NCI-H526 (cell line): ENCODE results near the gene ZCCHC18.
"Not testable (repeated sequence)": the region's sequence is repeated elsewhere in the genome, so short reads cannot be mapped to it uniquely, and the experiment has no call there.

ENCODE experiments used
- DNase-seq, 2 experiments: peaks; one replicate each; lab custom pipeline; 2025; lab: John Stamatoyannopoulos, UW

The ZCCHC18 gene

GRCh38 chrX:104112326-104112951, at the start of gene ZCCHC18:
Gene ZCCHC18, plus strand, starts transcription at chrX:104112523. Its CDS starts 1,589 bp downstream, at chrX:104114112.
- peak; percentile 23 to 79 for DNase-seq

- DNase-seq, result not testable (repeated sequence)
These were observed 49.7 kb upstream of the ZCCHC18 start for GRCh38 chrX:104062636-104063035.

- not testable (repeated sequence) for DNase-seq
These were observed 36.4 kb upstream of the ZCCHC18 start, which contains the start of gene TMSB15C for GRCh38 chrX:104075778-104076445. Gene TMSB15C, minus strand, starts transcription at chrX:104076236.

GRCh38 chrX:104077854-104078253, 34.5 kb upstream of the ZCCHC18 start:
- DNase-seq, result not testable (repeated sequence)

- DNase-seq, result no peak
These were observed 28.3 kb upstream of the ZCCHC18 start for GRCh38 chrX:104084063-104084462.

- no peak for DNase-seq
These were observed 27.6 kb upstream of the ZCCHC18 start for GRCh38 chrX:104084534-104085277.

- no peak for DNase-seq
These were observed 26.8 kb upstream of the ZCCHC18 start for GRCh38 chrX:104085477-104085876.

GRCh38 chrX:104085919-104086318, 26.4 kb upstream of the ZCCHC18 start:
- DNase-seq, result no peak

- peak; percentile 56 to 74 for DNase-seq
These were observed 14.0 kb upstream of the ZCCHC18 start for GRCh38 chrX:104098151-104098808.

- DNase-seq, result no peak
These were observed 13.4 kb upstream of the ZCCHC18 start for GRCh38 chrX:104098919-104099318.

- DNase-seq, result no peak
These were observed 7.6 kb upstream of the ZCCHC18 start for GRCh38 chrX:104104676-104105075.

GRCh38 chrX:104105330-104106262, 6.7 kb upstream of the ZCCHC18 start:
- DNase-seq, result no peak

GRCh38 chrX:104108955-104109354, 3.4 kb upstream of the ZCCHC18 start:
- no peak for DNase-seq

- DNase-seq, result not testable (repeated sequence)
These were observed 1.7 kb upstream of the ZCCHC18 start for GRCh38 chrX:104110491-104111240.

GRCh38 chrX:104113222-104113965, 1.1 kb downstream of the ZCCHC18 start:
- peak; percentile 64 to 81 for DNase-seq

GRCh38 chrX:104117759-104118158, 5.4 kb downstream of the ZCCHC18 start:
- no peak for DNase-seq

GRCh38 chrX:104118765-104119164, 6.4 kb downstream of the ZCCHC18 start:
- peak; percentile 15 to 53 for DNase-seq

GRCh38 chrX:104122829-104123228, 10.5 kb downstream of the ZCCHC18 start:
- no peak for DNase-seq

- DNase-seq, result no peak
These were observed 14.5 kb downstream of the ZCCHC18 start for GRCh38 chrX:104126856-104127255.

GRCh38 chrX:104130808-104131207, 18.5 kb downstream of the ZCCHC18 start:
- DNase-seq, result no peak
